Lung microvascular endothelial cell (primary cell): ENCODE data around the gene CRKL. TPM values are rescaled to one million over a fixed set of nuclear protein-coding genes. Genes with fewer than 3 reads are reported as not detected.

Experiments
- DNase-seq, 2 donors: peaks; one replicate each; pipeline versions ENCODE4 v3.0.0 to v3.0.0-alpha.2; 2010; ENCODE audit warnings: low read depth in 2 of 2
- total RNA-seq: library from RNA; depleted of rRNA; stranded (reverse); fragments of >200 nt; gene quantifications from 2 replicates; pipeline ENCODE4 v1.2.1, GENCODE V29; 2014

CRKL gene
- total RNA-seq, 1 donor from 2014 or later: 34.3 TPM

GRCh38 chr22:20951151-20951931 lies 34.1 kb downstream of the CRKL start:
- DNase-seq: no peak

- DNase-seq: no peak
These were observed 34.7 kb downstream of the CRKL start for GRCh38 chr22:20951932-20952380.

- no peak for DNase-seq
These were observed 35.5 kb downstream of the CRKL start for GRCh38 chr22:20952544-20953341.

GRCh38 chr22:20953342-20953608 lies 36.1 kb downstream of the CRKL start:
- no peak for DNase-seq

- DNase-seq: no peak
These were observed 36.7 kb downstream of the CRKL start for GRCh38 chr22:20953668-20954500.

- DNase-seq: no peak
These were observed 38.3 kb downstream of the CRKL start for GRCh38 chr22:20955548-20955947.

- DNase-seq: peak in 1 of 2 donors; percentile 18
These were observed 39.3 kb downstream of the CRKL start for GRCh38 chr22:20956258-20957101.

GRCh38 chr22:20957102-20957682 lies 40.0 kb downstream of the CRKL start:
- peak in 1 of 2 donors; percentile 18 for DNase-seq

- no peak for DNase-seq
These were observed 40.6 kb downstream of the CRKL start for GRCh38 chr22:20957683-20958431.

- DNase-seq: no peak
These were observed 42.6 kb downstream of the CRKL start for GRCh38 chr22:20959578-20960461.

- DNase-seq: no peak
These were observed 43.4 kb downstream of the CRKL start for GRCh38 chr22:20960609-20961008.

GRCh38 chr22:20962491-20962945 lies 45.3 kb downstream of the CRKL start:
- DNase-seq: no peak

GRCh38 chr22:20963201-20964052 lies 46.2 kb downstream of the CRKL start:
- DNase-seq: no peak

- DNase-seq: no peak
These were observed 47.0 kb downstream of the CRKL start for GRCh38 chr22:20964090-20964798.

GRCh38 chr22:20964799-20965103 lies 47.5 kb downstream of the CRKL start:
- DNase-seq: no peak

- no peak for DNase-seq
These were observed 48.1 kb downstream of the CRKL start for GRCh38 chr22:20965104-20965887.
